Measurements from ENCODE around the gene LDB3.

The LDB3 gene

GRCh38 chr10:86677374-86677773 is 9.1 kb downstream of the LDB3 start:
- Histone ChIP-seq H4K20me1 (ENCODE audit: insufficient read depth, low read length) (no peaks in the 10 kb centered on the region), H3K27ac (ENCODE audit: low read length) (no peak overlapping the region), H3K4me3 (ENCODE audit: low read length) (no peak overlapping the region), H3K79me2 (ENCODE audit: low read length) (no peaks in the 10 kb centered on the region), H3K9me3 (replicated peaks; ENCODE audit: insufficient read depth, low read length) (no peaks in the 10 kb centered on the region), H3K4me1 (ENCODE audit: low read length) (no peaks in the 10 kb centered on the region), H3F3A (ENCODE audit: insufficient read depth, low read length) (no peaks in the 10 kb centered on the region), H3K36me3 (replicated peaks; ENCODE audit: insufficient read depth, low read length) (no peaks in the 10 kb centered on the region), H3K9me2 (replicated peaks; ENCODE audit: insufficient read depth, low read length) (no peaks in the 10 kb centered on the region), H2AFZ (ENCODE audit: low read length) (no peak overlapping the region), H3K27me3 (replicated peaks; ENCODE audit: insufficient read depth, low read length) (peaks cover 9% of the 10 kb centered on the region; the same call in 1 of the 2 replicates), H3K4me2 (ENCODE audit: low read depth, low read length) (no peak overlapping the region), H3K9ac (ENCODE audit: low read length) (no peak overlapping the region)
- DNase-seq = no peak
- TF ChIP-seq, protein P1, sequence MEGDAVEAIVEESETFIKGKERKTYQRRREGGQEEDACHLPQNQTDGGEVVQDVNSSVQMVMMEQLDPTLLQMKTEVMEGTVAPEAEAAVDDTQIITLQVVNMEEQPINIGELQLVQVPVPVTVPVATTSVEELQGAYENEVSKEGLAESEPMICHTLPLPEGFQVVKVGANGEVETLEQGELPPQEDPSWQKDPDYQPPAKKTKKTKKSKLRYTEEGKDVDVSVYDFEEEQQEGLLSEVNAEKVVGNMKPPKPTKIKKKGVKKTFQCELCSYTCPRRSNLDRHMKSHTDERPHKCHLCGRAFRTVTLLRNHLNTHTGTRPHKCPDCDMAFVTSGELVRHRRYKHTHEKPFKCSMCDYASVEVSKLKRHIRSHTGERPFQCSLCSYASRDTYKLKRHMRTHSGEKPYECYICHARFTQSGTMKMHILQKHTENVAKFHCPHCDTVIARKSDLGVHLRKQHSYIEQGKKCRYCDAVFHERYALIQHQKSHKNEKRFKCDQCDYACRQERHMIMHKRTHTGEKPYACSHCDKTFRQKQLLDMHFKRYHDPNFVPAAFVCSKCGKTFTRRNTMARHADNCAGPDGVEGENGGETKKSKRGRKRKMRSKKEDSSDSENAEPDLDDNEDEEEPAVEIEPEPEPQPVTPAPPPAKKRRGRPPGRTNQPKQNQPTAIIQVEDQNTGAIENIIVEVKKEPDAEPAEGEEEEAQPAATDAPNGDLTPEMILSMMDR (IDR thresholded peaks at IDR 0.05; ENCODE audit: low read length) = no peak
- TF ChIP-seq EZH2 (optimal IDR thresholded peaks at IDR 0.05; ENCODE audit: low read depth, low read length) (no peak), EZH2phosphoT487 (IDR thresholded peaks at IDR 0.05; ENCODE audit: low read length) (no peak)

DNA sequence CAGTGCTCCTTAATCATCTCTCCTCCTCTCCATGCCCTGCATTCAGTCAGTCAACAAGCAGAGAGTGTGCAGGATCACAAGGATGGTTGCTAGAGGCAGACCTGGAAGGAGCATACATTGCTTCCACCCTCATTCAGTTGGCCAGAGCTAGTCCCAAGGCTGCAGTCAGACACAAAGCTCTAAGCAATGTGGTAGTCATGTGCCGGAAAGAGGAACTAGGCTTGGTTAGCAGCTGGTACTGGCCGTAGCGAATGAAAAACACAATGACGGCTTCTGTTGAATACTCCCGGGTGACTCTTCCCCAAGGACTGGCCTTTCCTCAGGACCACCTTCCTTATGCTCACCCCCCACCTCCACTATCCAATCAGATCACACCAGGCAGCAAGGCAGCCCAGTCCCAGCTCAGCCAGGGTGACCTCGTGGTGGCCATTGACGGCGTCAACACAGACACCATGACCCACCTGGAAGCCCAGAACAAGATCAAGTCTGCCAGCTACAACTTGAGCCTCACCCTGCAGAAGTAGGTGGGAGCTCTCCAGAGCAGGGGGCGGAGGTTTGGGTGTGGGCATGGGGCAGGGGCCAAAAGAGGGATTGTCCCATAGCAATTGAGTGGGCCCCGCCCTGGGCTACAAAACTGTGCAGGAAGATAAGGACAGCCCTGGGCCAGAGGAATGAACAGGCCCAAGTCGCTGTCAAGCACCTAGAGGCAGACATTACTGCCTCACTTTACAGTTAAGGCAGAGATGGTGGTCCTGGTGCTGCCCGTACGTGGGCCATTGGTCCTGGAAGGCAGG is 10.9 kb downstream of the LDB3 start:
- H3K27ac ChIP-seq (ENCODE audit: low read length) = no peak overlapping the region
- H3F3A ChIP-seq (ENCODE audit: insufficient read depth, low read length) = no peaks in the 10 kb centered on the region
- no peaks in the 10 kb centered on the region for H4K20me1 ChIP-seq (ENCODE audit: insufficient read depth, low read length)
- H3K9ac ChIP-seq (ENCODE audit: low read length) = no peak overlapping the region
- no peak overlapping the region for H3K4me2 ChIP-seq (ENCODE audit: low read depth, low read length)
- H3K9me2 ChIP-seq (replicated peaks; ENCODE audit: insufficient read depth, low read length) = no peaks in the 10 kb centered on the region
- H3K27me3 ChIP-seq (replicated peaks; ENCODE audit: insufficient read depth, low read length) = peaks cover 21% of the 10 kb centered on the region
- no peaks in the 10 kb centered on the region for H3K4me1 ChIP-seq (ENCODE audit: low read length)
- H3K79me2 ChIP-seq (ENCODE audit: low read length) = no peaks in the 10 kb centered on the region
- DNase-seq = no peak
- no peaks in the 10 kb centered on the region for H3K9me3 ChIP-seq (replicated peaks; ENCODE audit: insufficient read depth, low read length)
- TF ChIP-seq, protein P1 (IDR thresholded peaks at IDR 0.05; ENCODE audit: low read length) = no peak
- no peak for TF ChIP-seq EZH2phosphoT487 (IDR thresholded peaks at IDR 0.05; ENCODE audit: low read length)
- TF ChIP-seq EZH2 (optimal IDR thresholded peaks at IDR 0.05; ENCODE audit: low read depth, low read length) = no peak
- H3K4me3 ChIP-seq (ENCODE audit: low read length) = no peak overlapping the region
- no peak overlapping the region for H2AFZ ChIP-seq (ENCODE audit: low read length)
- no peaks in the 10 kb centered on the region for H3K36me3 ChIP-seq (replicated peaks; ENCODE audit: insufficient read depth, low read length)

DNA sequence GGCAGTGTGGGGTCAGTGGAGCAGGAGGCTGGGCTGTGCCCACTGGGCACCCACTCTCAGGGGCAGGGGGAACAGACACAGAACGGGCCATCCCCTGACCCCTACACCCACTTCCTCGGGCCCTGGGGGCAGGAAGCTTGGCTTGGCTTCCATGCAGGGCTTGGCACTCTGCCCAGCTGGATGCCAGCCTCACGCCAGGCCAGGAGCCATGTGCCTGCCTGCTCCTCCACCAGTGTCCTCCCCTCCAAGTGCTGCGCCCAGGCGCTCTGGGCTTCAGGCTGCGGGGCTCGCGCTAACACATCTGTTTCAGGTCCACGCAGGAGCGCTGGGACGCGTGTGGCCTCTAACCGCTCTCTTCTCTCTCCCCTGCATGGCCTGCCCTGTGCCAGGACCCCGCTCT is 12.7 kb downstream of the LDB3 start:
- H3K9me3 ChIP-seq (replicated peaks; ENCODE audit: insufficient read depth, low read length) = no peaks in the 10 kb centered on the region
- no peak overlapping the region for H3K27ac ChIP-seq (ENCODE audit: low read length)
- no peak overlapping the region for H3K4me2 ChIP-seq (ENCODE audit: low read depth, low read length)

More for the DNA sequence above, 12.7 kb downstream of the LDB3 start:
- no peaks in the 10 kb centered on the region for H3F3A ChIP-seq (ENCODE audit: insufficient read depth, low read length)
- no peak for DNase-seq
- H3K79me2 ChIP-seq (ENCODE audit: low read length) = no peaks in the 10 kb centered on the region
- no peak overlapping the region for H3K9ac ChIP-seq (ENCODE audit: low read length)
- no peaks in the 10 kb centered on the region for H3K36me3 ChIP-seq (replicated peaks; ENCODE audit: insufficient read depth, low read length)
- no peaks in the 10 kb centered on the region for H3K4me1 ChIP-seq (ENCODE audit: low read length)
- no peak overlapping the region for H2AFZ ChIP-seq (ENCODE audit: low read length)
- no peaks in the 10 kb centered on the region for H4K20me1 ChIP-seq (ENCODE audit: insufficient read depth, low read length)
- TF ChIP-seq EZH2phosphoT487 (IDR thresholded peaks at IDR 0.05; ENCODE audit: low read length) = no peak
- no peak for TF ChIP-seq EZH2 (optimal IDR thresholded peaks at IDR 0.05; ENCODE audit: low read depth, low read length)
- TF ChIP-seq, protein P1 (IDR thresholded peaks at IDR 0.05; ENCODE audit: low read length) = no peak
- H3K9me2 ChIP-seq (replicated peaks; ENCODE audit: insufficient read depth, low read length) = no peaks in the 10 kb centered on the region
- no peak overlapping the region for H3K4me3 ChIP-seq (ENCODE audit: low read length)
- H3K27me3 ChIP-seq (replicated peaks; ENCODE audit: insufficient read depth, low read length) = peaks cover 31% of the 10 kb centered on the region
